Retinal pigment epithelial cell (primary cell): Measurements from ENCODE around the gene ZNF787.

ENCODE experiments used
- DNase-seq: peaks from one replicate; pipeline ENCODE4 v3.0.0-alpha.2; 2010; ENCODE audit warnings: low read depth
- H3K4me3 ChIP-seq: 2 replicates; pipeline ENCODE4 v1.5.1; 2011; ENCODE audit warnings: mild to moderate bottlenecking, low read length, control low read depth, moderate library complexity
- CTCF ChIP-seq: conservative IDR thresholded peaks from 2 replicates; pipeline ENCODE4 v1.5.1; 2011; ENCODE audit warnings: low read depth, low read length, control low read depth, inconsistent platforms

ZNF787 gene

GRCh38 chr19:56139847-56140582 lies 18.9 kb upstream of the ZNF787 start:
- peak overlapping the region; percentile 72 for H3K4me3 ChIP-seq
- no peak for DNase-seq
- no peak for TF ChIP-seq CTCF

- TF ChIP-seq CTCF = no peak
- no peak for DNase-seq
- no peak overlapping the region for H3K4me3 ChIP-seq
These were observed 17.0 kb upstream of the ZNF787 start for GRCh38 chr19:56138069-56138468.

- no peak overlapping the region for H3K4me3 ChIP-seq
- TF ChIP-seq CTCF = no peak
- DNase-seq = no peak
These were observed 16.3 kb upstream of the ZNF787 start for GRCh38 chr19:56137405-56137804.

- H3K4me3 ChIP-seq = no peak overlapping the region
- no peak for DNase-seq
- TF ChIP-seq CTCF = no peak
These were observed 15.3 kb upstream of the ZNF787 start for GRCh38 chr19:56136362-56136761.

- H3K4me3 ChIP-seq = no peak overlapping the region
- DNase-seq = no peak
- no peak for TF ChIP-seq CTCF
These were observed 13.5 kb upstream of the ZNF787 start for GRCh38 chr19:56134654-56134921.

GRCh38 chr19:56133858-56134653 lies 13.0 kb upstream of the ZNF787 start:
- no peak overlapping the region for H3K4me3 ChIP-seq
- DNase-seq = no peak
- TF ChIP-seq CTCF = no peak

GRCh38 chr19:56132316-56132822 lies 11.3 kb upstream of the ZNF787 start:
- peak; percentile 59 for DNase-seq
- H3K4me3 ChIP-seq = no peak overlapping the region
- TF ChIP-seq CTCF = no peak
